SKM-1 (cell line): ENCODE data around the gene CNNM1.

Source experiments
- DNase-seq: peaks from one replicate; lab custom pipeline; 2025; ENCODE audit not compliant: unreplicated experiment; lab: John Stamatoyannopoulos, UW

Gene CNNM1

GRCh38 chr10:99412099-99412498 lies 82.9 kb downstream of the CNNM1 start:
- DNase-seq: no peak

GRCh38 chr10:99418910-99419624 lies 89.9 kb downstream of the CNNM1 start:
- no peak for DNase-seq

GRCh38 chr10:99419688-99420087 lies 90.5 kb downstream of the CNNM1 start:
- DNase-seq: no peak

GRCh38 chr10:99421233-99421739 lies 92.1 kb downstream of the CNNM1 start:
- DNase-seq: no peak

- no peak for DNase-seq
Observed at GRCh38 chr10:99422529-99423096, 93.5 kb downstream of the CNNM1 start.

GRCh38 chr10:99424656-99425055 lies 95.5 kb downstream of the CNNM1 start:
- no peak for DNase-seq

GRCh38 chr10:99425204-99425603 lies 96.0 kb downstream of the CNNM1 start:
- no peak for DNase-seq

GRCh38 chr10:99426689-99427088 lies 97.5 kb downstream of the CNNM1 start:
- no peak for DNase-seq

GRCh38 chr10:99427566-99428190 lies 98.5 kb downstream of the CNNM1 start:
- no peak for DNase-seq

GRCh38 chr10:99429517-99430095 lies 100.5 kb downstream of the CNNM1 start:
- DNase-seq: no peak

- no peak for DNase-seq
Observed at GRCh38 chr10:99430116-99430450, 100.9 kb downstream of the CNNM1 start.

GRCh38 chr10:99430451-99431189 lies 101.5 kb downstream of the CNNM1 start, which contains the start of gene GOT1:
TSS of gene GOT1 (minus strand) at chr10:99430624. CDS start at chr10:99430565, 59 bp downstream.
- peak; percentile 99 for DNase-seq

- peak; percentile 62 for DNase-seq
Observed at GRCh38 chr10:99431190-99431760, 102.1 kb downstream of the CNNM1 start.

- no peak for DNase-seq
Observed at GRCh38 chr10:99432047-99432446, 102.9 kb downstream of the CNNM1 start.

GRCh38 chr10:99432881-99433280 lies 103.7 kb downstream of the CNNM1 start:
- DNase-seq: no peak

GRCh38 chr10:99433378-99434020 lies 104.3 kb downstream of the CNNM1 start:
- no peak for DNase-seq

GRCh38 chr10:99435986-99436638 lies 107.0 kb downstream of the CNNM1 start:
- DNase-seq: peak; percentile 19

GRCh38 chr10:99438890-99439289 lies 109.7 kb downstream of the CNNM1 start:
- no peak for DNase-seq

GRCh38 chr10:99442394-99442793 lies 113.2 kb downstream of the CNNM1 start:
- DNase-seq: no peak

- no peak for DNase-seq
Observed at GRCh38 chr10:99443500-99443899, 114.3 kb downstream of the CNNM1 start.
